Stimulated activated CD4-positive, alpha-beta T cell treated with anti-CD3 and anti-CD28 coated beads, TNF-alpha, amount 100 ng/mL, for 24 hours (primary cell): ENCODE data around the gene FBXL13.
"Not testable (repeated sequence)": the region's sequence is repeated elsewhere in the genome, so short reads cannot be mapped to it uniquely, and the experiment has no call there.

Source experiments
- DNase-seq, 3 experiments: peaks; one replicate each; pipeline ENCODE4 v3.0.0-alpha.2; 2020; ENCODE audit warnings: low read depth in 3 of 3

FBXL13 gene

DNA sequence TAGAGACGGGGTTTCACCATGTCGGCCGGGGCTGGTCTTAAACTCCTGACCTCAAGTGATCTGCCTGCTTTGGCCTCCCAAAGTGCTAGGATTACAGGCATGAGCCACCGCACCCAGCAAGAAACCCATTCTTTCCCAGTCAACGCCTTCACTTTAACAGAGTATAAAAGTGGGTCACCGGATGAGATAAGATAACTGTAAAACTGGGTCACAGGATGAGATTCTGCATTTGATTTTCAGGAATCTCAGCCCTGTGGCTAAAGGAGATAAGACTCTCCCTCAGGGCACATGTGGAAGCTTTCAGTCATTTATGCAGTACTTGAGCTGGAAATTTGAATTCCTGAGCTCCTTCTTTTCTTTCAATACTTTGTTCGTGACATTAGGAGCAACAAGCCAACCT, 91.0 kb downstream of the FBXL13 start:
- DNase-seq: no peak

DNA sequence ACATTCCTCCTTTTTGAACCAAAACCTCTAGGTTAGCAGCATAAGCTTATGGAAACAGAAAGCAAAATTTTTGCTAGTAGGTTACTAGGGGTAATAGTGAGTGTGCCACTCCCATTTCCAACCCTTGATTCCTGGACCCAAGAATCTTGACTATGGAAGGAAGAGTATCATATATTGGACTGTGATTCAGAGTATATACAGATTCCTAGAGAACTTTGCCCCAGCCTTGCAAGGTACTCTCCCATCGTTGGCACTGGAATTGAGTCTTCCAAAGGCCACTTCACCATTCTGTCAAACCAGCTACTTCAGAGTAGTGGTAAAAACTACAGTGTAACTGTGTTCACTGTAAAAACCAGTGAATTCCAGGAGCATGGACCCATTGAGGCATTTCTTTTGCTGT, 92.4 kb downstream of the FBXL13 start:
- no peak for DNase-seq

DNA sequence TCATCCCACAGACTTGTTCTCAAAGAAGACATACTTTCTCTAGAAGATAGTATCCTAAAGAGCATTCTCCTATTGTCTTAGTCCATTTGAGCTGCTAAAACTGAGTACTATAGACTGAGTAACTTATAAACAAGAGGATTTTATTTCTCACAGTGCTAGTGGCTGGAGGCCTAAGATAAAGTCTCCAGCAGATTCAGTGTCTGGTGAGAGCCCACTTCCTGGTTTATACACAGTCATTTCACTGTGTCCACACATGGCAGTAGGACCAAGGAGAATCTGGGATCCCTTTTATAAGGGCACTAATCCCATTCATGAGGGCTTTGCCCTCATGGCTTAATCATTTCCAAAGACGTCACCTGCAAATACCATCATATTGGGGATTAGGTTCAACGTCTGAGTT, 93.1 kb downstream of the FBXL13 start:
- DNase-seq: no peak

DNA sequence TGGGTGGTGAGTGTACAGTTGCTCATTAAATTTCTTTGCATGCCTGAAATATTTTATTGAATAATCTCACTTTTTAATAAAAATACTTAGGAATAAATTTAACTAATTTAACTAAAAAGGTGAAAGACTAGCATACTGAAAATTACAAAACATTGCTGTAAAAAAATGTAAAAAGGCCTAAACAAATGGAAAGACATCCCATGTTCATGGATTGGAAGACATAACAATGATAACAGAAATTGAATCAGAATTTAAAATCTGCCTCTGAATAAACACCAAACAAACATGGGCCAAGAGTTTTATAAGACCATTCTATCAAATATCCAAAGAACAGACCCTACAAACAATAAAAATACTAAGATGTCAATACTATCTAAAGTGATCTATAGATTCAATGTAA, 94.9 kb downstream of the FBXL13 start:
- no peak for DNase-seq

DNA sequence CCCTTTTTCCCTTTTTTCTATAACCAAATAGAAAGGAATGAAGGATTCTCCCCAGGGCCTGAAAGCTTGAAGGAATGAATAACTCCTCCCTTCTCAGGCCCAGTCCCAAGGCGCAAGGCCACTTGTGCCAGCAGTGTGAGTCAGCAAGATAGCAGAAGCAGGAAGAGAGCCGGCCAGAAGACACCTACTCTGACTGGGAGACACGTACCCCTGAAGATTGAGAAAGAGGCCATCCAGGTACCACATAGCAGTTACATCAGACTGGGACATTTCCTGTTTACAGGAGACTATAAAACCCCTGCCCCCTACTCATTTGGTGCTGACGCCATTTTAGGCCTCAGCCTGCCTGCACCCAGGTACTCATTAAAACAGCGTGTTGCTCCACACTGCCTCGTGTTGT, 96.3 kb downstream of the FBXL13 start:
- DNase-seq: no peak

DNA sequence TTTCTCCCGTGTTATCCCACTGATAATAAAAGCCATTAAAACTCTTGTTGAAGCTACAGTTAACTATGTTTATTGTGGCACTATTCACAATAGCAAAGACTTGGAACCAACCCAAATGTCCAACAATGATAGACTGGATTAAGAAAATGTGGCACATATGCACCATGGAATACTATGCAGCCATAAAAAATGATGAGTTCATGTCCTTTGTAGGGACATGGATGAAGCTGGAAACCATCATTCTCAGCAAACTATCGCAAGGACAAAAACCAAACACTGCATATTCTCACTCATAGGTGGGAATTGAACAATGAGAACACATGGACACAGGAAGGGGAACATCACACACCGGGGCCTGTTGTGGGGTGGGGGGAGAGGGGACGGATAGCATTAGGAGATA, 97.0 kb downstream of the FBXL13 start:
- not testable (repeated sequence) for DNase-seq

DNA sequence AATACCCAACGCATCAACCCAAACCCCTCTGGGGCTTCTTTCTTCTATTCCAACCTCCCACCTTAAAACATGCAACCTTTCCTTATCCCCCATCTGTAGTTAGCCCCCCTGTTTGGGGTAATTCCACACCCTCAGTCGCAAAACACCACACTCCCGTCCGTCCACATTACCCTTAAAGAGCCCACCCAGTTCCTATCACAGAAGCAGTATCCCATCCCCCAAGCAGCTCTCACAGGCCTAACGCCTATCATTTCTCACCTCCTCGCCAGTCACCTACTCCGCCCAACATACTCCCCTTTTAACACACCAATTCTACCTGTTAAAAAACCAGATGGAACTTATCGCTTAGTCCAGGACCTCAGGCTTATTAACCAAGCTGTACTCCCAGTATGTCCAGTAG, 98.1 kb downstream of the FBXL13 start:
- DNase-seq: no peak

DNA sequence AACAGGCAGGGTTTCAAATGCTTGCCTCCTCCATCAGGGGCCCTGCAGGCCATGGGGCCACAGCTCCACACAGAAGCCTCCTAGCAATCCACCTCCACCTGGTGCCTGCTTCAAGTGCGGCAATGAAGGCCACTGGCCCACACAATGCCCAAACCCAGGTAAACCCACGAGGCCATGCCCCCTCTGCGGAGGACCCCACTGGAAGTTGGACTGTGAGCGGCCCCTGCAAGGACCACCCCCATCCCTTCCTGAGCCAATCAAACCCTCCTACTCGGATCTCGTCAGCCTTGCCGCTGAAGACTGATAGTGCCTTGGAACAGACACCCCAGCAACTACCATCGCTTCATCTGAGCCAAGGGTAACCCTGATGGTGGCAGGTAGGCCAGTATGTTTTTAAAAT, 98.7 kb downstream of the FBXL13 start:
- DNase-seq: no peak

DNA sequence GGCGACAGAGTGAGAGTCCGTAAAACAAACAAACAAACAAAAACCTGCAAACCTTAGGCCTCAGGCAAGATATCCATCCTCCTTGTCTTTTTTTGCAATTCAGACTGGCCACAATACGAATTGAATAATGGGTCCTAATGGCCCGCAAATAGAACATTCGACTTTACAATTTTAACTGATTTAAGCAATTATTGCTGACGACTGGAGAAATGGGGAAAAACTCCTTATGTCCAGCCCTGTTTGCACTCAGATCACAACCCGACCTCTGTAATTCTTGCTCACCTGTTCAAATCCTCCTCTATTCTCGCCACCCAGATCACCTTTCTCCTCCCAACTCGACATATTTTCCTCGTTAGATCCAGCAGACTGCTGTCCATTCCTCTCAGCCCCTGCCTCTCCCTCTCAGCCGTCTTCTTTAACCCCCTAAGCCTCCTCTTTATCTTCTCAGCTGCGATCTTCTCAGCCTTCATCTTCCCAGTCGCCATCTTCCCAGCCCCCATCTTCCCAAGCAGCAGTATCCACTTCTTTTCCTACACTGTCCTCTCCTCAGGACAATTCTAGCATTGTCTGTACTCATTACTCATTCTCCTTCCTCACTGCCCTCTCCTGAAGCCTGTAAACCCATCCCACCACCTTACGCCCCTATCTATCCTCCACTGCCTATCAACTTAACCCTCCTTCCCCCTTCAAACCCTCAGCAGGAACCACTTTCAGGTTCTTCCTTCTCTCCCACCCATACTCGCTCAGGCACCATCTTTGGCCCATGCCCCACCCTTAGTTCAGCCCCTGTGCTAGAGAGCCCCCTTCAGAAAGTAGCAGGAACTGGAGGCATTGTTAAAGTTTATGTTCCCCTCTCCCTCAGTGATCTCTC, 100.0 kb downstream of the FBXL13 start:
- DNase-seq: no peak

DNA sequence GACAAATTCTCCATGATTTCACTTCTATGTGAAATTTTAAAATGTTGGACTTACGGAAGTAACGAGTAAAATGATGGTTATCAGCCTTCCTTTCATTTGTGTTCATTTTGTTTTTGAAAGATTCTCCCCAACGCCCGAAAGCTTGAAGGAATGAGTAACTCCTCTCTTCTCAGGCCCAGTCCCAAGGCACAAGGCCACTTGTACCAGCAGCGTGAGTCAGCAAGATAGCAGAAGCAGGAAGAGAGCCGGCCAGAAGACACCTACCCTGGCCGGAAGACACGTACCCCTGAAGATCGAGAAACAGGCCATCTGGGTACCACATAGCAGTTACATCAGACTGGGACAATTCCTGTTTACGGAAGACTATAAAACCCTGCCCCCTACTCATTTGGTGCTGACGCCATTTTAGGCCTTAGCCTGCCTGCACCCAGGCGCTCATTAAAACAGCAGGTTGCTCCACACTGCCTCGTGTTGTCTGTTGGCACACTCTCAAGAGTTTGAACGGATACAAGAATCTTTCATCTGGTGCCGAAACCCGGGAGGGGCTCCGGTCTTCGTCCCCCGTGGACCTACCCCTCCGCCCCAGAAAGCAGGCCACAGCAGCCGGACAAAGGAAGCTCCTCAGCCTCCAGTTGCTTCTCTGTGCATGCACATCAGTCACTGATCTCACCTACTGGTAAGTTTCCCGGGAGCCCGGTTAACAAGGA, 101.3 kb downstream of the FBXL13 start:
- no peak for DNase-seq

DNA sequence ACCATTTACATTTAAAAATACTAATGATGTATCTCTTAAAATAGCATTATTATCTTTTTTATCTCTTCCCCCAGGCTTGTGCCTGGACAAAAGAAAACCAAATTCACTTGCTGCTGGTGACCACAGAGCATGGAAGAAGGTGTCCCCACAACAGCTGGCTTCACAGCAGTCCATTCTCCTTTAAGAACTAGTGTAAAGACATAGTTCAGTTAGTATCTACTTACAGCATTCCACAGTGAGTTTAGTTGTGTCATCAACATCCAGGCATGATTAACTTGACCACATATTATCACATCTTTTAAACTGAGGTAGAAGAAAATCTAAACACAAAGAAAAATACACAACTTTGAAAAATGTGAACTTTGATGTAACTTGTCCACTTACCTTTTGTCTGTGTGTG, 106.8 kb downstream of the FBXL13 start:
- no peak for DNase-seq

DNA sequence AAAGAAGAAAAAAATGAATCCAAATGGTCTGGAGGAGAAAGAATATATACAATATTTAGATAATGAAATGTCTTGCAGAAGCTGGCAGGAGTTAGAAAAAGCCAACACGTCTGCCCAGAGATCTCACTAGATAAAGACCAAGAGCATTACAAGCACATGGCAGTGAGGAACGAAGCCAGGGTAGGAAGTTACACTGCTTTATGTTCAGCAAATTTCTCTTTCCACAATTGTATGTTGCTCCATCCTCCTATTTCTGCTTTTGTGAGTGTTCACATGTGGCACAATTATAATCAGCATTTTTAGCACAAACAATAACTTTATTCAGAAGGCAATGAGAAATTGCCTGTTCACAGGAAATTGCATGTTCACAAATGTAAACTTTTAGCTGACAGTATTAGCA, 108.1 kb downstream of the FBXL13 start:
- DNase-seq: no peak

DNA sequence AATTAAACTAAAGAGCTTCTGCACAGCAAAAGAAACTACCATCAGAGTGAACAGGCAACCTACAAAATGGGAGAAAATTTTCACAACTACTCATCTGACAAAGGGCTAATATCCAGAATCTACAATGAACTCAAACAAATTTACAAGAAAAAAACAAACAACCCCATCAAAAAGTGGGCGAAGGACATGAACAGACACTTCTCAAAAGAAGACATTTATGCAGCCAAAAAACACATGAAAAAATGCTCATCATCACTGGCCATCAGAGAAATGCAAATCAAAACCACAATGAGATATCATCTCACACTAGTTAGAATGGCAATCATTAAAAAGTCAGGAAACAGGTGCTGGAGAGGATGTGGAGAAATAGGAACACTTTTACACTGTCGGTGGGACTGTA, 112.6 kb downstream of the FBXL13 start:
- not testable (repeated sequence) for DNase-seq

DNA sequence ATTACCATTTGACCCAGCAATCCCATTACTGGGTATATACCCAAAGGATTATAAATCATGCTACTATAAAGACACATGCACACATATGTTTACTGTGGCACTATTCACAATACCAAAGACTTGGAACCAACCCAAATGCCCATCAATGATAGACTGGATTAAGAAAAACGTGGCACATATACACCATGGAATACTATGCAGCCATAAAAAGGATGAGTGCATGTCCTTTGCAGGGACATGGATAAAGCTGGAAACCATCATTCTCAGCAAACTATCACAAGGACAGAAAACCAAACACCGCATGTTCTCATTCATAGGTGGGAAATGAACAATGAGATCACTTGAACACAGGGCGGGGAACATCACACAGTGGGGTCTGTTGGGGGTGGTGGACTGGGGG, 116.6 kb downstream of the FBXL13 start:
- not testable (repeated sequence) for DNase-seq

DNA sequence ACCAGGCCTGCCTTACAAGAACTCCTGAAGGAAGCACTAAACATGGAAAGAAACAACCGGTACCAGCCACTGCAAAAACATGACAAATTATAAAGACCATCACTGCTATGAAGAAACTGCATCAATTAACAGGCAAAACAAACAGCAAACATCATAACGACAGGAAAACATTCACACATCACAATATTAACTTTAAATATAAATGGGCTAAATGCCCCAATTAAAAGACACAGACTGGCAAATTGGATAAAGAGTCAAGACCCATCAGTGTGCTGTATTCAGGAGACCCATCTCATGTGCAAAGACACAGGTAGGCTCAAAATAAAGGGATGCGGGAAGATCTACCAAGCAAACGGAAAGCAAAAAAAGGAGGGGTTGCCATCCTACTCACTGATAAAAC, 120.2 kb downstream of the FBXL13 start:
- DNase-seq: not testable (repeated sequence)

DNA sequence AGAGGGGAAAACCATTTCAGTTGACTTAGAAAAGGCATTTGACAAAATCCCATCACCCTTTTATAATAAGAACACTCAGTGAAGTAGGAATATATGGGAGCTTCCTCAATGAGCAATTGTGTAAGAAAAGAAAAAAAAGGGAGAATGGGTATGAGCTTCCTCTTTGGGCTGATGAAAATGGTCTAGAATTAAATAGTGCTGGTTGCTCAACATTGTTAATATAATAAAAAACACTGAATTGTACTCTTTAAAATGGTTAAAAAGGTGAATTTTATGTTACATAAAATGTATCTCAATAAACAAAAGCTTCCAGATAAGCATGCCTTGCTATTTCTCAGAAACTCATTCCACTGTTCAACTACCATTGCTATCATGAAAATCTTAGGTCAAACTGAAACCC, 121.2 kb downstream of the FBXL13 start:
- no peak for DNase-seq

DNA sequence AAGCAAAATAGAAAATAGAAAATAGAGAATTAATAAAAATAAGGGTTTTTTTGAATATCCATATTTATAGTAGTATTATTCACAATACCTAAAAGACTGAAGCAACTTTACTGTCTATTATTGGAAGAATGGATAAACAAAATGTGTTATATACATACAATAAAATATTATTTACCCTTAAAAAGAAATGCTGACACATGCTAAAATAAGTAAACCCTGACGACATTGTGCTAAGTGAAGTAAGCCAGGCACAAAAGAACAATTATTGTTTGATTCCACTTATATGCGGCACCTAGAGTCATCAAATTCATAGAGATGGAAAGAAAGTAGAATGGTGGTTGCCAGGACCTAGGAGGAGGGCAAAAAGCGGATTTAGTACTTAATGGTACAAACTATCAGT, 122.8 kb downstream of the FBXL13 start:
- DNase-seq: no peak

DNA sequence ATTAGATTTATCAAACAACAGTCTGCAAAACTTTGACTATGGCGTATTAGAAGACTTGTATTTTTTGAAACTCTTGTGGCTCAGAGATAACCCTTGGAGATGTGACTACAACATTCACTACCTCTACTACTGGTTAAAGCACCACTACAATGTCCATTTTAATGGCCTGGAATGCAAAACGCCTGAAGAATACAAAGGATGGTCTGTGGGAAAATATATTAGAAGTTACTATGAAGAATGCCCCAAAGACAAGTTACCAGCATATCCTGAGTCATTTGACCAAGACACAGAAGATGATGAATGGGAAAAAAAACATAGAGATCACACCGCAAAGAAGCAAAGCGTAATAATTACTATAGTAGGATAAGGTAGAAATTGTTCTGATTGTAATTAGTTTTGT, 130.4 kb downstream of the FBXL13 start:
- no peak for DNase-seq

DNA sequence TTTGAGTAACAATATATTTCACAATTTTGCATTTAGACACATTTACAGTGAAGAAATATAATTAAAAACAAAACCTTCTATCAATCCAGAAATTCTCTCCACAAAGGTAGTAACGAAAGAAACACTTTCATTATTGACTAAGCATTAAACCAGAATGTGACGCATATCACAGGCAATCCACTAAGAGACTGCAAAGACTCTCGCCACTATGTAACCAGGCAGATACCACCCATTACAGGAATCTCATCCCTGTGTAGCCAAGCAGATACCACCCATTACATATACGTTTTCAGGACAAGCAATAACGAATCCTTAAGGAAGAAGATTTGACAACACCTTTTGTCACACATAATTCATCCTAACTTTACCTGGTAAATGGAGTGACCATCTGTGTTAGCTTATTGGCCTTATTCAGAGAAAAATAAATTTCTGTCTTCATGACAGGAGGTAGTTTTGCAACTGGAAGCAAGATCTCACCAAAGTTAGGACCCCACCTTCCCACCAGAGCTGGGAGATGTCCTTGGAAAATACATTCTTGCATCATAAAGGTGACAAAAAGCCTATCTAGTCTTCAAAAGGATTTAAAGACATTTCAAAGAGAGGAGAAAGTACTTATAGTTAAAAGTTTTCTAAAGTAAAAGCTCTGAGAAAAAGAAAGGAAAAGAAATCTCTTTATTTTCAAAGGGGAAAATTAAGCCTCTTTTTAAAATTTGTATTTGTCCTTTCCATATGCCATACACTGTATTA, 131.0 kb downstream of the FBXL13 start:
- no peak for DNase-seq

DNA sequence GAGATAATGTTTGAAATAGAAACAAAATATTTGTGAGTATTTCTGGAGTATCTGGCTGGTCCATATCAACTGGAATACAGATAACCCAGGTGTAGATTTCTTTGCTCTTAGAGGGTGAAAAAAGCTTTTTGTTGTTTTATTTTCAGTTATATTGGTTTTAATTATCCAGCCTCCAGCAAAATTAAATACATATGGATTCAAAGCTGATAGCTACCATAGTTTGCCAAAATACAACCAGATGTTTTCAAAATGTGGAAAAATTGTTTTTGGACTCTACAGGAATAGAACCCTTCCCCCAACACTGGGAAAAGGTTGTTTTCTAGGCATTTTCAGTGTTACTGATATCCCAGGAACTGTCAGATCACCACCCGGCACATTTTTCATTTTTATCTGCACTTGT, 131.7 kb downstream of the FBXL13 start:
- no peak for DNase-seq

DNA sequence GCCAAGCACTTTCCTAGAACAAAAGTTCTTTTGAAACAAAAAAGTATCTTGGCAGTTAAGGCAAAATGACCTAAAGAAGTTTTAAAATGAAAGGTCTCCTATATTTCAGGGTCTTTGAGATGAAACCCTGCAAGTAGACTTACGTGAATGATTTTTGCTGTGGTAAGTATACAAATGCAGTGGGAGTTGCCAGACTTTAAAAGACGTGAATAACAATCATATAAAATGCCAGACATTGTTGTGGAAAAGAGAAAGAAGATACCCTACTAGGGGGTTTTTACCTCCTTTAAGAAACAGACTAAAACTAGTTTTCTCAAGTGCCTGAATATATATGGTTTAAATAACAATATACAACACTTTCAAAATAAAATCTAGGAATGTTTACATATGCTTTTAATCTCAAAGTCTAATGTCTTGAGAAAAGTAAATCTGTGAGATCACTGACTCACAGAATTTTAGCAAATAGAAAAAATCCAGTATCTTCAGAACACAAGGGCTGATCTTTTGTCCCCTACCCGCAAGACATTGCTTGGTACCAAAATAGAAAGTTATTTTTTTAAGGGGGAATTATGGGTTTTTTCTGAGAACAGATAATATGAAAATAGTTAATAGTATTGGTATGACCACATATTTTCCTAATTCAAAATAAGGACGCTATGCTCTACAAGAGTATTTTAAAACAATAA, 132.3 kb downstream of the FBXL13 start:
- DNase-seq: no peak

DNA sequence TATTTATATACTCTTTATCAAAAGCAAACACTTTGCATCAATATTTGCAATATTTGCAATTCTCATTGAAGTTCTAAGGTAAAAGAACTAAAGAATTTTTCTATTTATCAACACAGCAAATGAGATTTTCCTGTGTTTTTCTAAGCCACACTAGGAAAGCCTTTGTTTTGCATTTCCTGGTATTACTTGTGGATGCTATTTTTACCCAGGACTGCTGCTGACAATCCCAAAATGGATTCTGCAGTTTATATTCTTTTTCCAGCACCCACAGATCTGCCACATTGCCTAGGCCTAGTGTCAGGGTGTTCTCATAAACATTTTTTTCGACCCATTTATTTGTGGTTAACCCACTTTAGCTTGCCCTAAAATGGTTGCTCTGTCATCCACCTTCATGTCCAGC, 135.9 kb downstream of the FBXL13 start:
- no peak for DNase-seq
